Epithelial cell of prostate (primary cell): ENCODE results near the gene KCNK2.
"Not testable (repeated sequence)": the region's sequence is repeated elsewhere in the genome, so short reads cannot be mapped to it uniquely, and the experiment has no call there.

Source experiments
- DNase-seq: peaks from one replicate; pipeline ENCODE4 v3.0.0-alpha.2; 2011; ENCODE audit warnings: low read depth, low spot score
- H3K27ac ChIP-seq: fragments of 450-650 bp; 2 replicates; pipeline ENCODE4 v1.5.1; 2017; ENCODE audit warnings: mild to moderate bottlenecking

KCNK2 gene

DNA sequence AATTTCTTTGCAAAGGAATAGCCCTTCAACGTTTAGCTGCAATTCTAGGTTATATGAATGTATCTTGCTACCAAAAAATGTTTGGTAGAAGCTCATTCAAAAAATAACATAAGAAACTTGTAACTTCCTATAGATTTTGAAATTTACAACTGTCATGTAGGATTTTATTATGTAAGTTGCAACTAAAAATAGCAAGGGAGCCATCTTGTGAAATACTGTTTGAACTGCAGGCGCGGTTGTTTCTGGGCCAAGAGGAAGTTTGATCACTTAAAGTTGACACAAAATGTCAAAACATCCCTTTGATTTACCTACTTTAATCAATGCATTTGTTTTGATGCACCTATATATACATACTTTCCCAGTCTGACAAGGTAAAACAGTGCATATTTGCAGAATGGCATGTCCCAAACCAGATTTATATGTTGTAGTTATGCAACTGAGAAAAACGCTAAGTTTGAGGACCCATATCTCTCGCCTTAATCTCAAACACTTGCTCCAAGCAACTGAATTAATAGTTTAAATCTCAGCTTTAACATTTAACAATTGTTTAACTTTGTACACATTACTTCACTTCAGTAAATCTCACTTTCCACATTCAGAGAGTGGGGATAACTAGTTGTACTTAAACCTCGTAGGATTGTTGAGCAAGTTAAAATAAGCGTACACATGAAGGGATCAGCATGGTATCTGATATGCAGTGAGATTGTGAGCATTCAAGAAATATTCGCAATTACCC is 63.9 kb downstream of the KCNK2 start:
- no peak for DNase-seq

DNA sequence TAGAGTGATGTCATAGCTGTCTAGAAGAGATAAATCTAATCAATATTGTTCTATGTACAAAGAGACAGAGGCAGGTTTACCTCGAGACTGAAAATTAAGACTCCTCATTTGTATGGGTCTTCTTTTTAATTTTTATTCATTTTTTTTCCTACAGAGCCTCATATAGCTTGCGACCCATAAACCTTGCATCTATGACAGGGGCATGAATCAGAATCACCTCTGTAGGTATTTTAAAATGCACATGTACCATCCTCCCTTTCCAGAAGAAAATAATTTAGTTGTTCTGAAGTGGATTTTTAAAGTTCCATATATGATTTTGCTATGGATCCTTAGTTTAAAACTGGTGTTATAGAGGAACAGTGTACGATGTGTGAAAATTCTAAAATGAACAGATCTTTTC is 64.5 kb downstream of the KCNK2 start:
- no peak overlapping the region for H3K27ac ChIP-seq
- no peak for DNase-seq

More for the DNA sequence above, 63.9 kb downstream of the KCNK2 start:
- H3K27ac ChIP-seq, result no peak overlapping the region

DNA sequence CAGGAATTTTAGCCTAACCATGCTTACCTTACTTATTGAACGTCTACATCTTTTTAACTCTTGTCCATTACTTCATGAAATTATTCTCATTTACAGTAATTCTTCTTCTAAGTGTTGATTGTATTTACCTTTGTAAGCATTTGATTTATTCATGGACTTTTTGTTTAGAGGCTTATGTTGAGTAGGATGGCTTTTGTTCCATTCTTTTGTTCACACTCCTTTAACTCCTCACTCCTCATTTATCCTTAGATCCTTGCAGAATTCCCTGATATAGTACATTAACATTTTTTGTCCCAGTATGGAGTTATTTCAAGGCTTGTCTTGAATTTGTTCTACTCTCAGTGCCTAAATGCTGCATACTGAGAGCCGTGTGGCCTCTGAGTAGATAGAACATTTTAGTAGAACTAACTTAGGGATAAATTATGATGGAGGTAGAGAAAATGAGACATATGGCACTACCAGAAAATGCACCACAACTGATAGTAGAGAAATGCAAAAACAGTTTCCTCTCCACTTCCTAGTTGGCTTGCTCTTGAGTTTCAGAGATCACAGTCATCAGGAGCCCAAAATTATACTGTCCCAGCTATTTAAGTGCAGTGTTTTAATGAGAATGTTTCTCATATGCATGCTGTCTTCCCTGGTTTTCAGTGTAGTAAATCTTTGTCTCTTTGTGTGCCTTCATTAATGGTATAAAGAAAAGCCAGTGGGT is 69.5 kb downstream of the KCNK2 start:
- no peak for DNase-seq
- H3K27ac ChIP-seq, result no peak overlapping the region

DNA sequence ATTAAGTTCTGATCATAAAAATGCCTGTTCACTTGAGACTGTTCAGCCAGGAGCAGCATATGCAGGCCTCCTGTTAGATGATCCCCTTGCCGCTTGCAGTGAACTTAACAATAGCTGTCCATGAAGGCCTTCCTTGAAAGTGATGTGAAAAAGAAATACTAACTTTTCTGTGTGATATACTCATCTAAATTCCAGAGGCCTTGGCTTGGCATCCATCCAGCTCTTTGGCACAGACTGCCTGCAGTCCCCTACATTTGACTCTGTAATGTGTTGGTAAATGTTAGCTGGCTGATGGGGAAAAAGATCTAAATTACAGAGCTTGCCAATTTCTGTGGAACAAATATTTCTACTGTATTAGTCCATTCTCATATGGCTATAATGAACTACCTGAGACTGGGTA is 73.7 kb downstream of the KCNK2 start:
- DNase-seq, result no peak
- no peak overlapping the region for H3K27ac ChIP-seq

DNA sequence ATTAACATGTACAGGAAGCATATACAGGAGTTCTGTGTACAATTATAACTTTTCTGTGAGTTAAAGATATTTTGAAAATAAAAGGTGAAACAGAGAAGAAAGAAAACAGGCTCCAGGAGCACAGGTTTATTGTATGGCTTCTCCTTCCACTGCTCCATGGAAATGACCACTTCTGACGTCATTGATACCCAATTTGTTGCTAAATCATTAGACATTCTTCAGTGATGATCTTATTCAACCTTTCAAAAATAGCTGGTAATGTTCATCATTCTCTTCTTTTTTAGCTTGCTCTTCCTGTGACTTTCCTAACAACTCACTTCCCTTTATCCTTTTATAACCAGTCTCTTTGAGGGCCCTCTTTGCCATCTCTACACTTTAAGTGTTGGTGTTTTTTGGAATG is 77.8 kb downstream of the KCNK2 start:
- DNase-seq, result no peak
- no peak overlapping the region for H3K27ac ChIP-seq

DNA sequence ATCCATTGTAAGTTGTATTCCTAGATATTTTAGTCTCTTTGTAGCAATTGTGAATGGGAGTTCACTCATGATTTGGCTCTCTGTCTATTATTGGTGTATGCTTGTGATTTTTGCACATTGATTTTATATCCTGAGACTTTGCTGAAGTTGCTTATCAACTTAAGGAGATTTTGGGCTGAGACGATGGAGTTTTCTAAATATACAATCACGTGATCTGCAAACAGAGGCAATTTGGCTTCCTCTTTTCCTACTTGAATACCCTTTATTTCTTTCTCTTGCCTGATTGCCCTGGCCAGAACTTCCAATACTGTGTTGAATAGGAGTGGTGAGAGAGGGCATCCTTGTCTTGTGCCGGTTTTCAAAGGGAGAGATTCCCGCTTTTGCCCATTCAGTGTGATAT is 80.6 kb downstream of the KCNK2 start:
- H3K27ac ChIP-seq, DNase-seq: not testable (repeated sequence)

DNA sequence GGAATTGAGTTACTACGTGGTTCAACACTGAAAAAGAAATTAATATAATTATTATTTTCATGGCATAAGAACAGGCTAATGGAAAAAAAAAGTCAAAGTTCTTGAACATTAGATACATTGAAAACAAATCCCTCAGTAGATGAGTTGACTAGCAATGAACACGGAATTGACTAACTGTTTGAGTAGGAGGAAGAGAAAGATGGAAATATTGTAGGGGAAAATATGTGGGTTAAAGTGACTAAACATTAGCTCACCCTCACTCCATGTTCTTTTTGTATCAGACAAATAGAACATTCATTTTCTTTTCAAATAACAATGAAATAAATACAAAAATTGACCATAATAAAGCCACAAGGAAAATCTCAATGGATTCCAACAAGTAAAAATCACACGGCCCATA is 84.3 kb downstream of the KCNK2 start:
- no peak for DNase-seq
- no peak overlapping the region for H3K27ac ChIP-seq

DNA sequence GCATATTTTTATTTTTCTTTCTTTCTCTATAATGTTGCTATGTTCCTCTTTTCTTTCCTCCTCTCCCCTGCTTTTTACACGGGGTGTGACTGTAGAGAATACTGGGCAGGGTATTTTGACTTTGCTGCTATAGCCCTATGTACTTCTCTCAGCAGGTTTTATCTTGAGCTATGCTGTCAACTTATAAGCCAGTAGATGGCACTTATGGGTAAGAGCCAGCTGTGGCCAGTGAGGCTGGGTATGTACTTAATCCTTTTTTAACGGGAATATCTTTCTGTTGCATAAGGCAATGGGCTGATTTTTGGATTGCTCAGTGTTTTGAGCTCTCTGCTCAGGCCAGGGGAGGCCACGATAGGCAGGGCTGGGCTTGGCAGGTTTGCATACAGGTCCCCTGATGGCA is 99.0 kb downstream of the KCNK2 start:
- H3K27ac ChIP-seq, result no peak overlapping the region
- DNase-seq, result no peak

DNA sequence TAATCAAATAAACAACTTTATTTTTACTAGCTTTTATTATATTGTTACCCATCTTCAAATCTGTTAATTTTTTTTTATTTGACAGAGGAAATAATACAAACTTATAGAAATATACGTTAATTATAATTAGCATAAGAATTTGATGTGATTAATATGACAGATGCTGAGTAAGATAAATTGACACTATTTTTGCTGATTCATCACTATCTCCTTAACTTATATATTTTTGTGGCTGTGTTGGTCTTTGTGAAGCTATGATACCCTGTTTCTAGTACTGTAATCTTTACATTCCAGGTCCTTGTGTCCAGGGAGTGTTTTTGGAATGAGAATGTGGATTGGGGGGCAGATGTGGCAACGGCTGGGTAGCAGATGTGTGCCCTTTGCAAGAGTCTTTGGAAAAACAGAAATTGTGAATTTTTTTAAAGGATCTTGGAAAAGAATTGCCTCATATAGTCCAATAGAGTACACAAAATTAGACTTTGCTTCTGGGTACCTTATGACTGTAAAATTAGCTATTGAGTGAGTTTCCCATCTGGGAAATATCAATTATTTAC is 102.6 kb downstream of the KCNK2 start:
- no peak overlapping the region for H3K27ac ChIP-seq
- no peak for DNase-seq

DNA sequence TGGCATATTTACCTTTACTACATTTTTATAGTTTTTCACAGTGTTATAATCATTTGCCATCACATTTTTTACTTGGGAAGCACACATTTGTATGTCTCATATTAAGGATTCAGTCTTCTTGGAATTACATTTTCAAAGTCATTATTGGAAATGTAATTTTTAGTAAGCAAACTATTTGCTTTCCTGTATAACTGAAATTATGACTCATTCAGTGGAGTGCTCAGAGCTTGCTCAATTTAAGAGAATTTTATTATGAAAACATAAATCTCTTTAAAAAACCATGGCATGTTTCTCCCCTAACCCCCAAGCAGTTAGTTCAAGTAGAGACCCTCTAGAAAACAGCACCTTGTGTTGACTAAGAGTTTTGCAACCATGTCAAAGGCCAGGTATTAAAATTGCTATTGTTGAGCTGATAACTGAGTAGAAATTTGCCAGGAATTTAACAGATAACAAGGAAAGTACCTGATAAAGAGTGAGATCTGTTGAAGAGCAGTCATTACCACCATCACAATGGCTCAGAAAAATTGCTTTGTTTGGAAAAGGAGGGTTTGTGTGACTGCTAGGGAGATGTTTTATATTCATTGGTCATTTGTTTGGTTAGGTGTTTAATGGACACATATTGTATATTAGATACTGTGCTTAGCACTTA is 105.9 kb downstream of the KCNK2 start:
- no peak for DNase-seq
- H3K27ac ChIP-seq, result no peak overlapping the region

DNA sequence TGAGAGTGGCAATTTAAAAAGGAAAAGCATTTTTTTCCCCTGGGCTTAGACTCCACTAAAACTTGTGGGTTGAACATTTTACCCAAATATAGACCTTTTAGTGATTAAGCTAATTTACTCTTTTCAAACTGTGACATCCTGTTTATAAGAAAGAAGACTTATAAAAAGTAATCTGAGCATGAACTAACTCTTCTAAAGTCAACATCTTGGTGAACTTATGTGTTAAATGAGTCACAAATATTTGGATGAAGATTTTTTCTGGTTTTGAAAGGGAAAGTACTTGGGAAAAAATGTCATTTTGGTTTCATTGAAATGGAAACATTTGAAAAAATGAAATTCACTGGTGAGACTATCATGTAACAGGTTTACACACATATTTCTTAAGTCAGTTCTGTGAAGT is 109.8 kb downstream of the KCNK2 start:
- no peak overlapping the region for H3K27ac ChIP-seq
- no peak for DNase-seq

DNA sequence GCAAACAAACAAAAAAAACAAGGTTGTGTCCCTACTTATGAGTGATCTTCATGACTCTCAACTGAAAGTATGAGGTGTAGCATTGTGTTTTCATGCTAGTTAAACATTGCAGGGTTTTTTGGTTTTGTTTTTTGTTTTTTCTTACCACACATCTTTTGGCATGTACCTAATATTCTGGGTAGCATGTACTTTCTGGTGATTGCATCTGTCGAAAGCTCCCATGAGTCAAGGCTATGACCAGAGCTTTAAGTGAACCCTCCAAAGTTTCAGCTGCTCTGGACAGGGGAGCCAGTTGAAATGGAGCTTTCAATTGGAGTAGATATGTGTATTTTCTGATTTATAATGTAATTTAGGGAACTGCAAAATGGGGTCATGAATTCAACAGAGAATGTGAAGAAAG is 115.5 kb downstream of the KCNK2 start:
- H3K27ac ChIP-seq, result no peak overlapping the region
- DNase-seq, result no peak

DNA sequence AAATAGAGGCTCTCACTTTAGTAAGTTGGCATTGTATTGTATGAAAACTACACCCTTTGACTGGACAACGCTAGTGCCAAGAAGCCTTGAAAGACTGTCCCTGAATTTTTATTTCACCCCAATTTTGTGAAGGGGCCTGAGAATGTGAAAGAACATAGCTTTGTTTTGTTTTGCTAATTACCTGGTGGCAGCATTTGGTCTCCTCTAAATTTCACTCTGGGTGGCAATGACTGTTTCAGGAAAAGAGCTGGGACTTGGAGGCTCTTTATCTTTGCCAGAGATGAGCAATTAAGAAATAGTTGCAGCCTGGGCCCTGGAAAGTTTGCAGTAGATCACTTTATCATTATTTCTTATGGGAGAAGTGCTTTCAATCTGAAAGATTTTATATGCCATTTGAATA is 117.6 kb downstream of the KCNK2 start:
- H3K27ac ChIP-seq, result no peak overlapping the region
- no peak for DNase-seq

DNA sequence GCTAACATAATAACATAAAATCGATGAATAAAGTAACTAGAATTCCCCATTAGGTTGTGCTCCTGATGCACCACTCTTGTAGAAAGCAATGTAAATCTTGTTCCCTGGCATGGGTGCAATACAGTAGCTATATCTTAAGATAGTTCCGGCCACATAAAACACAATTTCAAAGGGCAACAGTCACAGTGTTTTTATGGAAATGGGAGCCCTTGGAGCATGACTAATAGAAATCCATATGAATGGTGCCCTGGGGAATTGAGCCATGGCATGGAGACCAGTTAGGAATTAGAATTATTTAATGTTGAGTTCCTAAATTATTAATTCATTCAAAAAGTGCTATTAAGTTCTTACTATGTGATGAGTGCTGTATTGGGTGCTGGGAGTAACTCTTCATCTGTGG is 118.7 kb downstream of the KCNK2 start:
- no peak overlapping the region for H3K27ac ChIP-seq
- DNase-seq, result no peak

DNA sequence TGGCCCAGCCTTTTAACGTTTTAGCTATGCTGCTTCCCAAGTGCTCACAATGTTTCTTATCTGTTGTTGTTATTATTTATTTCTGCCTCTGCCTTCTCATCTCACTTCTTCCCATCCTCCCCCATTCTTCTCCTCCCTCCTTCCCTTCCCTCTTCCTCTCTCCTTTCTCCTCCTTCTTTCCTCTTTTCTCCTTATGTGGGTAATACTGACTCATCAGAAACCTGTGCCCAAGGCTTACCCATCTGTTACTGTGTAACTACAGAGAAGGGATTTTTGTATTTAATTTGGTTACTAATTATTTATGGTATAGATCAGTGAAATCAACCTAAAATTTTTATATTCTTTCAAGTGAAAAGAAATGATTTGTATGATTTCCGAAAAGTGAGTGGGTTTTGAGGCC is 120.3 kb downstream of the KCNK2 start:
- no peak for DNase-seq
- no peak overlapping the region for H3K27ac ChIP-seq

DNA sequence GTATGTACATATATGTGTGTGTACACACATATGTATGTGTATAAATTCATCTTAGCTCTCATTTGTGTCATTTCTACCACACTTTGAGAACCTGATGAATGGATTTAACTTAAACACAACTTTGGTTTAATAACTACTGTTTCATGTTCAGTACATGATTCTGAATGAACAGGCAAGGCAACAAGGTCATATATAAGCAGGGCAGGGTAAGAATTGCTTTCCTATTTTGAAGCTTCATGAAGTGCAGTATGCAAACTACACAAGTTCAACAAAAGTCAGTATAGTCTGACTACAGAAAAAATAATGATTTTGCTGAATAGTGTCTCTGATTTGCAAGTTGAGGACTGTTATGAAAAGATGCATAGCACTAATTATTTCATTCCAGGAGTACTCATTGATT is 127.6 kb downstream of the KCNK2 start:
- DNase-seq, result no peak
- no peak overlapping the region for H3K27ac ChIP-seq

DNA sequence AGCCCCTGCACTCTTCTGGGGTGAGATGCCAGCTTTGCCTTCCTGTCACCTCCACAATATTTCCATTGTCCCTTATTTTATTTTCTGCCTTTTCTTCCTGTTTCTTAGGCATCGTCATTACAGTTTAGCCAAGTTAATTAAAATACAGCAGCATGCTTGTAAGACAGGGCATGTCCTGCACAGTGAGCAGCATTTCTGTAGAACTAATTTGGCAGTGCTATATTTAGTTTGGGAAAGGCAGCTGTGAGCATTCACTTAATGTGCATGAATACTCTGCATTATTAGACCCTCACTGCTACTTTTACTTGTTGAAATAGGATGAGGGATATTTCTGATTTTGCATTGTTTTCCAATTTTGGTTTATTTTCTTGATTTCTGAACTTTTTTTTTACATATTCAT is 133.3 kb downstream of the KCNK2 start:
- no peak overlapping the region for H3K27ac ChIP-seq
- no peak for DNase-seq

DNA sequence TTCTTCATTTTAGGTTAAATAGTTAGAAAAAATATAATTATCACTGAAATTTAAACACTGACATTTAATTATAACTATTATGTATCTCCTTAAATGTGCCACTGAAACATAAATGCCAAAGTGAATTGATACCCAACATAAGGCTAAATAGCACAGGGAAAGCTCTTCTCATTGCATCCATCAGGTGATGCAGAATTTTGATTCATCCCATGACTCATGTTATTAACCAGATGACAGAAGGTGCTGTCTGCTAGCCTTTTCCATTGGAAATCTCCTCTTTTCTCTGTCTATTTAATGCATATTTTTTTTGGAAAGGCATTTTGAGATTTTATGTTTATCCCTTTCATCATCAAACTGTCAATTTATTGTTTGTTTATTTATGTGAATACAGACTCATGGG is 136.8 kb downstream of the KCNK2 start:
- H3K27ac ChIP-seq, result no peak overlapping the region
- DNase-seq, result no peak

DNA sequence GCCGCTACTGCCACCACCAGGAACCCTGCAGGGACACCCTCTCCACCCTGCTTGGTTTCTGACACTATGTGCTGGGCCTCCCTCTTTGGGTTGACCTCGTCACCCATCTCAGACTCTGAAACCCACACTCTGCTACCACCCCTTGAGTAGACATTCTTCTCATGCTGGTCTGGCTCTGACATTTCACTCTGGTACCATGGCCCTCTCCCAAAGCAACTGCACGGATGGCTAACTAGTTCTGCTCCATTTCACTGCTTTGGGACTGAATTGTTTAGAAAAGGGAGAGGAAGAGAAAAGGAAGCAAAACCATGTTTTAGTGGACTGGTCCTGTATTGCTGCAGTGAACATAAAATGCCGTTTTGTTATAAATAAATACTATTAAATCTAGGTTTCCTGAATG is 137.8 kb downstream of the KCNK2 start:
- DNase-seq, result no peak
- H3K27ac ChIP-seq, result no peak overlapping the region

DNA sequence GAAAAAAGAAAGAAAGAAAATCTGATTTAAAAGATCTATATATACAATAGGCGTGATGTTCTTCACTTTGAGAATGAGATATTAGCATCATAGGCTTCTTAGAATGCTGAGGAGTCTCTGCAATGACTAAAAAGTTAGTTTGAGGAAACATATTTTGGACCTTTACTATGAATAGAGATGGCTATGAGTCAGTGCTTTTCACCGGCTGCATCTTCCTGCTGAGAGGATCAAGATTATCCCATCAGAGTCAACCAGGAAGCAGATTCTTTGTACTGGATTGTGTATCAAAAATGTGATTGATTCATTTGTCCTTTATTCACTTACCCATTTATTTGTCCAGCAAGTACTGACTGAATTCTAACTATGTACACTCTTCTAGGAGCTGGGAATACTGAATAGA is 144.2 kb downstream of the KCNK2 start:
- no peak overlapping the region for H3K27ac ChIP-seq
- no peak for DNase-seq

DNA sequence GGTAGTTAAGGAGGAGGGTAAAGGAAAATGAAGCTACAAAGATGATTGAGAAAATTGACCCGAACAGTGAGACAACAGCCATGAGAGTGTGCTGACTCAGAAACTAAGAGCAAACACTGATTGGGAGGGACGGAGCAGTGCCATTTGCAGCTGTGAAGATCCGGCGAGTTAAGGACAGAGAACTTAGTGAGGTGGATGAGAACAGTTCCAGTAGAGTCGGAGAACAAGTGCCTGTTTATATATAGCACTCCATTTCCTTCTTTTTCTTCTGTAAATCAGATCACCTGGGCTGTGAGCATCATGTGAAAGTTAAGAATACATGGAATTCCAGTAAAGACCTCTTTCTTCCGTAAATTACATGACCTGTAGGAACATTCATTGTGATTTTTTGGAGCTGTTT is 145.7 kb downstream of the KCNK2 start:
- no peak overlapping the region for H3K27ac ChIP-seq
- DNase-seq, result no peak
